ENCODE results near the gene SDE2.

The SDE2 gene

DNA sequence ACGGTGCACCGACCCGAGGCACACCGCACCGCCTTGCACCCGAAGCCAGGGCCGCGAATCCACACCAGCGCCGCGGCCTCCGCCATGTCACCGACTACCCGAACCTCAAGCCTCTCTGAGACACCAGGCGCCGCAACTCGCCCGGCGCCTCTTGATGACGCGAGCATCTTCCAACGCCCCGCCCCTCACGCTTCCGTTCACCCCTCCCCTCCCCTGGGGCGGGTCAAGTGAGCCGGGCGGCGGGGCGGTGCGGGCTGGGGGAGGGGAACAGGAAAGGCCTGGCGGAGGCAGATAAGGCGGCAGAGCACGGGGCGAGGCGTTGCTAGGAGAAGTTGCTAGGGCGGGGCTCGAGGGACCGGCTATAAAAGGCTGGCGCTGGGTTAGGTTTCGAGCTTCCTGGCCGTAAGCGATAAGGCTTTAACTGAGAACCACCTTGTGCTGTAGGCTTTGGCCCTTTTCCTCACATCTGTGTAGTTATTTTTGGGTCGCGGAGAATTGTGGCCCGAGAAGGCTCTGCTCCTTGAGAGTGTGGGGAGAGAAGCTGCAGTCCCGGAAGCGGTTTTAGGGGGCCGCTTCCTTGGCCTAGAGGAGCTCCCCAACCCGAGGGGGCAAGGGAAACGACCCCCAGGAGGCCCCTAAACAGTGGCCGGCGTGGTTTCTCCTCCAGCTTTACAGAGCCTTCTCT is at the start of gene SDE2:
Gene SDE2 (minus strand): TSS at position 117 of the 685 bp plus-strand sequence. CDS start 31 bp downstream, at position 86.
- Histone ChIP-seq H3K9me3 (ENCODE audit: insufficient read depth, low read length) (no peaks in the 10 kb centered on the region), H2AFZ (ENCODE audit: low read depth, low read length, severe bottlenecking) (peak within 1 kb of the TSS; percentile 28), H3K27ac (ENCODE audit: low read depth, low read length) (peak within 1 kb of the TSS; percentile 83), H3K27me3 (ENCODE audit: low read length) (no peaks in the 10 kb centered on the region), H3F3A (ENCODE audit: insufficient read depth) (peaks cover 15% of the 10 kb centered on the region), H4K20me1 (ENCODE audit: low read depth, low read length) (no peaks in the 10 kb centered on the region; the same call in 1 of the 2 replicates), H3K9me2 (replicated peaks; ENCODE audit: insufficient read depth, low read length) (no peaks in the 10 kb centered on the region), H3K9ac (ENCODE audit: low read length) (peak within 1 kb of the TSS; percentile 73), H3K36me3 (ENCODE audit: low read length) (peaks cover 8% of the 10 kb centered on the region; the same call in 1 of the 2 replicates), H3K79me2 (ENCODE audit: insufficient read depth, low read length) (peaks cover 48% of the 10 kb centered on the region), H3K4me2 (ENCODE audit: low read depth, low read length, poor library complexity, severe bottlenecking) (peak within 1 kb of the TSS; percentile 93), H3K4me3 (ENCODE audit: insufficient read depth, low read length, poor library complexity, severe bottlenecking) (peak within 1 kb of the TSS; percentile 71)
- TF ChIP-seq, protein P1, sequence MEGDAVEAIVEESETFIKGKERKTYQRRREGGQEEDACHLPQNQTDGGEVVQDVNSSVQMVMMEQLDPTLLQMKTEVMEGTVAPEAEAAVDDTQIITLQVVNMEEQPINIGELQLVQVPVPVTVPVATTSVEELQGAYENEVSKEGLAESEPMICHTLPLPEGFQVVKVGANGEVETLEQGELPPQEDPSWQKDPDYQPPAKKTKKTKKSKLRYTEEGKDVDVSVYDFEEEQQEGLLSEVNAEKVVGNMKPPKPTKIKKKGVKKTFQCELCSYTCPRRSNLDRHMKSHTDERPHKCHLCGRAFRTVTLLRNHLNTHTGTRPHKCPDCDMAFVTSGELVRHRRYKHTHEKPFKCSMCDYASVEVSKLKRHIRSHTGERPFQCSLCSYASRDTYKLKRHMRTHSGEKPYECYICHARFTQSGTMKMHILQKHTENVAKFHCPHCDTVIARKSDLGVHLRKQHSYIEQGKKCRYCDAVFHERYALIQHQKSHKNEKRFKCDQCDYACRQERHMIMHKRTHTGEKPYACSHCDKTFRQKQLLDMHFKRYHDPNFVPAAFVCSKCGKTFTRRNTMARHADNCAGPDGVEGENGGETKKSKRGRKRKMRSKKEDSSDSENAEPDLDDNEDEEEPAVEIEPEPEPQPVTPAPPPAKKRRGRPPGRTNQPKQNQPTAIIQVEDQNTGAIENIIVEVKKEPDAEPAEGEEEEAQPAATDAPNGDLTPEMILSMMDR (IDR thresholded peaks at IDR 0.05; ENCODE audit: insufficient read depth, low read length, poor library complexity, severe bottlenecking) = no peak
- no peak for TF ChIP-seq EZH2phosphoT487 (conservative IDR thresholded peaks at IDR 0.05; ENCODE audit: low read length)

DNA sequence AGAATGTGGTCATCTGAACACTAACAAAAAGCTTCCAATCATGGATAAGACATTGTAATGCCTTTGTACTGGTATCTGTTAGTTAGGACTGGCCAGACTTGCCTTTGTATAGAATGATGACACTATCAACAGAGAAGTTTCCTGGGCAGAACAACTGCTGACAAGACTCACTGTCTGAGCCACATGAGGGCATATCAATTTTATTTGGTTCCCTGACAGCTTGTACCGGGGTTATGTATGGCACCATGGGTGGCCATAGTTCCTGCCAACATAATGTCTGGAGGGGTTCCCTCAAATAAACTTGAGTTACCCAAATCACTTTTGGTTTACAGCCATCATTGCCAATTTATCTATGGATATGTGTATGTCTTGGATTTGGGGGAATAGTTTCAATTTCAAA is 49.7 kb upstream of the SDE2 start:
- Histone ChIP-seq H3K9me2 (replicated peaks; ENCODE audit: insufficient read depth, low read length) (no peaks in the 10 kb centered on the region), H2AFZ (ENCODE audit: low read depth, low read length, severe bottlenecking) (no peak overlapping the region), H3K27me3 (ENCODE audit: low read length) (no peaks in the 10 kb centered on the region), H3K4me2 (ENCODE audit: low read depth, low read length, poor library complexity, severe bottlenecking) (no peak overlapping the region), H3K9me3 (ENCODE audit: insufficient read depth, low read length) (no peaks in the 10 kb centered on the region), H4K20me1 (ENCODE audit: low read depth, low read length) (no peaks in the 10 kb centered on the region), H3K27ac (ENCODE audit: low read depth, low read length) (no peak overlapping the region), H3F3A (ENCODE audit: insufficient read depth) (no peaks in the 10 kb centered on the region), H3K79me2 (ENCODE audit: insufficient read depth, low read length) (no peaks in the 10 kb centered on the region), H3K9ac (ENCODE audit: low read length) (no peak overlapping the region), H3K4me3 (ENCODE audit: insufficient read depth, low read length, poor library complexity, severe bottlenecking) (no peak overlapping the region), H3K36me3 (ENCODE audit: low read length) (no peaks in the 10 kb centered on the region)
- TF ChIP-seq, protein P1 (IDR thresholded peaks at IDR 0.05; ENCODE audit: insufficient read depth, low read length, poor library complexity, severe bottlenecking) = no peak
- TF ChIP-seq EZH2phosphoT487 (conservative IDR thresholded peaks at IDR 0.05; ENCODE audit: low read length) = no peak

DNA sequence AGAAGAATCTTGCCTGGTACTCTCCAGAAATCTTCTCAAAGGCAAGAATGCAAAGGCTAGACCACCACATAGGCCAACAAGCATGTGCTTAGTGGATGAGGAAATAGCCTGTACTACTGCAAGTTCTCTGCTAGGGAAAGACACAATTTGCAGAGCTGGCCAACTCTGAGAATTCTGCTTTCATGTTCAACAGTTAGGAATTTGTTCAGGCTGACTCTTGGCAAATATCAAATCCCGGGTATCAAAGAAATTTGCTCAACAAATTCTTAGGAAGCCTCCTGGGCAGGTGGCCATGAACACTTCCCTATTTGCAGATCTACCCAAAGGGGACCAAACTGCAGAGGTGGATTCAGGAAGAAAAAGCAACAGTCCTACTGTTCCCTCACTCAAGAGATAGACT is 48.4 kb upstream of the SDE2 start:
- Histone ChIP-seq H3K9me2 (replicated peaks; ENCODE audit: insufficient read depth, low read length) (no peaks in the 10 kb centered on the region), H3K36me3 (ENCODE audit: low read length) (no peaks in the 10 kb centered on the region), H2AFZ (ENCODE audit: low read depth, low read length, severe bottlenecking) (no peak overlapping the region), H3K27ac (ENCODE audit: low read depth, low read length) (no peak overlapping the region), H3K4me2 (ENCODE audit: low read depth, low read length, poor library complexity, severe bottlenecking) (no peak overlapping the region), H3K27me3 (ENCODE audit: low read length) (no peaks in the 10 kb centered on the region), H3F3A (ENCODE audit: insufficient read depth) (no peaks in the 10 kb centered on the region), H3K9me3 (ENCODE audit: insufficient read depth, low read length) (no peaks in the 10 kb centered on the region), H3K9ac (ENCODE audit: low read length) (no peak overlapping the region), H3K4me3 (ENCODE audit: insufficient read depth, low read length, poor library complexity, severe bottlenecking) (no peak overlapping the region), H3K79me2 (ENCODE audit: insufficient read depth, low read length) (no peaks in the 10 kb centered on the region), H4K20me1 (ENCODE audit: low read depth, low read length) (no peaks in the 10 kb centered on the region)
- TF ChIP-seq, protein P1 (IDR thresholded peaks at IDR 0.05; ENCODE audit: insufficient read depth, low read length, poor library complexity, severe bottlenecking) = no peak
